Heart right ventricle (tissue), 16 donors: Measurements from ENCODE around the gene PRKCE. TPM values are rescaled to one million over a fixed set of nuclear protein-coding genes. Genes with fewer than 3 reads are reported as not detected.
A peak's percentile ranks its signal among the peaks of the same experiment; 100 is the strongest.

Experiments used
- ATAC-seq, 8 donors: fragments of 200-7000 bp; cut with Tn5 transposase; one replicate each; pipeline ENCODE4 v1.9.1; 2020; ENCODE audit warnings: mild to moderate bottlenecking in 8 of 8, moderate library complexity in 8 of 8, moderate number of reproducible peaks in 1 of 8
- DNase-seq, 2 donors: peaks; one replicate each; pipeline ENCODE4 v3.0.0-alpha.2; 2020
- H3K27ac ChIP-seq, 10 donors: fragments of 200-600 bp; sonication (generic) in 2 of 10; one replicate each; pipeline versions ENCODE4 v1.5.0 to v1.8.0; 2020 to 2022; ENCODE audit warnings: mild to moderate bottlenecking in 3 of 10
- H3K27me3 ChIP-seq, 7 donors: fragments of 200-600 bp; one replicate each; pipeline ENCODE4 v1.8.0; 2021 to 2022; ENCODE audit warnings: mild to moderate bottlenecking in 2 of 7
- H3K36me3 ChIP-seq, 9 donors: fragments of 200-600 bp; sonication (generic) in 1 of 9; one replicate each; pipeline versions ENCODE4 v1.5.0 to v1.8.0; 2020 to 2022; ENCODE audit warnings: mild to moderate bottlenecking in 2 of 9
- H3K4me1 ChIP-seq, 9 donors: fragments of 200-600 bp; sonication (generic) in 1 of 9; one replicate each; pipeline versions ENCODE4 v1.5.0 to v1.8.0; 2020 to 2022; ENCODE audit warnings: mild to moderate bottlenecking in 4 of 9
- H3K4me3 ChIP-seq, 10 donors: fragments of 200-600 bp; sonication (generic) in 2 of 10; one replicate each; pipeline versions ENCODE4 v1.5.0 to v1.8.0; 2020 to 2022; ENCODE audit warnings: mild to moderate bottlenecking in 7 of 10, moderate library complexity in 2 of 10
- H3K9me3 ChIP-seq, 11 donors: fragments of 200-600 bp in 10 of 11; sonication (generic) in 2 of 11; one replicate each; pipeline versions ENCODE4 v1.5.0 to v1.8.0; 2013 to 2022; ENCODE audit warnings: mild to moderate bottlenecking in 2 of 11, control low read depth in 1 of 11, moderate library complexity in 1 of 11
- CTCF ChIP-seq, 9 donors: fragments of 200-600 bp; sonication (generic) in 2 of 9; IDR thresholded peaks; one replicate each; pipeline versions ENCODE4 v1.5.0 to v1.8.0; 2021 to 2022; ENCODE audit warnings: antibody characterized with exemption in 9 of 9, mild to moderate bottlenecking in 5 of 9, moderate library complexity in 1 of 9
- WGBS, 2 donors: extraction: QIAGEN DNeasy Blood & Tissue Kit; methylation state at CpG; one replicate each; pipeline ENCODE4 v1.1.7; 2013; ENCODE audit warnings: inconsistent platforms in 1 of 2; 5-methylcytosine and 5-hydroxymethylcytosine counted together
- intact Hi-C, 10 donors: fragments of 100-400 bp; cut with DNase I; formaldehyde crosslinking; loops; one replicate each; pipeline versions ENCODE4 v1.11.1 to v1.14.2; 2022
- polyA plus RNA-seq, 2 donors: library from polyadenylated mRNA; stranded (reverse); fragments of 200-250 nt; gene quantifications; one replicate each; pipeline ENCODE4 v1.2.3, GENCODE V29; 2013
- total RNA-seq, 10 donors: library from RNA; stranded (reverse); fragmentation: NEBNext Ultra II Directional in 3 of 10; extraction: Animal tissue kit (Norgen Biotek cat#: 25700) in 3 of 10; gene quantifications; one replicate each; pipeline versions ENCODE4 v1.2.1 to v1.2.4, GENCODE V29; 2021 to 2023
- donor health status: Arrhythmogenic right ventricular cardiomyopathy.
- donor health status: ischemic (EF 13 %, LVEDD 7.1; RV severe dilation, severe dysfunction).
- donor health status: healthy with polysubstance abuse.
- donor health status: DM: no; HTN: yes; CAD: no.
- donor health status: DM: no; HTN: no; CAD: no.
- donor health status: ischemic (EF 25% LVEDD 6.9; RV normal size, moderate dysfunction).
- donor health status: ischemic (EF 25% LVEDD 5.7; RV mildly dilated, moderate dysfunction).
- donor health status: healthy.
- donor health status: DM: yes; HTN: yes; CAD: no.
- donor health status: Ischemic cardiomyopathy.
- donor health status: ischemic (EF 35%, LVEDD 5.7; RV mildly dilated, moderate dysfunction).
- donor health status: nonischemic (EF 11% LVEDD 7.7; RV severe dilation, severe dysfunction).
- donor health status: DM: yes; HTN: yes; CAD: no.
- donor health status: PGD.
- donor health status: ischemic (EF 29% LVEDD 5.4; RV normal size, mild dysfunction).
- donor health status: nonischemic (EF 23%, LVEDD 6.1; RV moderate dilation, normal function).

The PRKCE gene
- total and polyA plus RNA-seq, 12 donors, result 3.7 to 22.7 (median 16.7) TPM

GRCh38 chr2:45736757-45737704 is 85.6 kb downstream of the PRKCE start:
- 94 to 96% methylated on average over 27 of the region's 27 CpGs for WGBS, 2 donors
- intact Hi-C loops, result no loop called here
- peaks cover 0 to 29% (median 5%) of the 10 kb centered on the region in 9 donors for H3K4me1 ChIP-seq

GRCh38 chr2:45739796-45740485 is 88.5 kb downstream of the PRKCE start:
- intact Hi-C loops, result no loop called here
- Histone ChIP-seq H3K9me3 (no peaks in the 10 kb centered on the region), H3K4me3 (no peak overlapping the region), H3K27me3 (no peaks in the 10 kb centered on the region), H3K4me1 (peaks cover 2 to 52% (median 14%) of the 10 kb centered on the region in 9 donors), H3K27ac (no peak overlapping the region), H3K36me3 (peaks cover 0 to 5% (median 0%) of the 10 kb centered on the region in 9 donors)
- no peak for ATAC-seq
- no peak for DNase-seq
- TF ChIP-seq CTCF (IDR thresholded peaks at IDR 0.05), result no peak

More at GRCh38 chr2:45736757-45737704, 85.6 kb downstream of the PRKCE start:
- no peak overlapping the region for H3K27ac ChIP-seq
- no peaks in the 10 kb centered on the region for H3K9me3 ChIP-seq
- H3K4me3 ChIP-seq, result no peak overlapping the region
- no peaks in the 10 kb centered on the region for H3K27me3 ChIP-seq
- DNase-seq (no peak), ATAC-seq (no peak)
- TF ChIP-seq CTCF (IDR thresholded peaks at IDR 0.05), result no peak
- H3K36me3 ChIP-seq, result peaks cover 0 to 5% (median 0%) of the 10 kb centered on the region in 9 donors

- Histone ChIP-seq H3K27ac (peak overlapping the region in 2 of 10 donors; percentile 10 to 17), H3K36me3 (peaks cover 0 to 5% (median 0%) of the 10 kb centered on the region in 9 donors), H3K4me1 (peaks cover 2 to 53% (median 14%) of the 10 kb centered on the region in 9 donors), H3K4me3 (no peak overlapping the region), H3K9me3 (no peaks in the 10 kb centered on the region), H3K27me3 (no peaks in the 10 kb centered on the region)
- no peak for TF ChIP-seq CTCF (IDR thresholded peaks at IDR 0.05)
- 50 to 54% methylated on average over 7 of the region's 7 CpGs for whole genome bisulfite sequencing, 2 donors
- intact Hi-C loops, result no loop called here
- peak in 1 of 2 donors; percentile 49 for DNase-seq
- ATAC-seq, result peak in 4 of 8 donors; percentile 16 to 73 (median 32)
These were observed 89.8 kb downstream of the PRKCE start for GRCh38 chr2:45741161-45741850.
